Measurements from ENCODE around the gene YWHAG. TPM values are rescaled to one million over a fixed set of nuclear protein-coding genes. Genes with fewer than 3 reads are reported as not detected.
A peak's percentile ranks its signal among the peaks of the same experiment; 100 is the strongest.

Gene YWHAG
- total RNA-seq, 2 experiments from 2014 or later, result 68.0 to 75.1 TPM

GRCh38 chr7:76354981-76355730, 3.6 kb downstream of the YWHAG start:
- DNase-seq, result no peak
- Mint-ChIP-seq H3K9me3 (no peaks in the 10 kb centered on the region), H3K27ac (no peak overlapping the region), H3K36me3 (ENCODE audit: low read depth) (peaks cover 48% of the 10 kb centered on the region), H3K4me1 (peaks cover 59% of the 10 kb centered on the region), H3K4me3 (no peak overlapping the region), H3K27me3 (no peaks in the 10 kb centered on the region)
- CTCF ChIA-PET, result interaction anchor here (0.7 kb wide), 1 partner anchor 14 kb away, joined by 5 read pairs; no protein-coding TSS in a partner anchor
- POLR2A ChIA-PET, result interaction anchor here (0.5 kb wide), 1 partner anchor 14 kb away, joined by 3 read pairs; no protein-coding TSS in a partner anchor

- no peaks in the 10 kb centered on the region for H3K9me3 Mint-ChIP-seq
- no peak overlapping the region for H3K27ac Mint-ChIP-seq
- ChIA-PET POLR2A (no interaction called here), CTCF (interaction anchor here (0.7 kb wide), 1 partner anchor 13 kb away, joined by 5 read pairs; no protein-coding TSS in a partner anchor)
- no peaks in the 10 kb centered on the region for H3K27me3 Mint-ChIP-seq
- H3K4me3 Mint-ChIP-seq, result no peak overlapping the region
- no peak for DNase-seq
- peaks cover 52% of the 10 kb centered on the region for H3K36me3 Mint-ChIP-seq (ENCODE audit: low read depth)
- H3K4me1 Mint-ChIP-seq, result peaks cover 58% of the 10 kb centered on the region
These were observed 4.3 kb downstream of the YWHAG start for GRCh38 chr7:76354516-76354915.

- Mint-ChIP-seq H3K27me3 (no peaks in the 10 kb centered on the region), H3K36me3 (ENCODE audit: low read depth) (peaks cover 55% of the 10 kb centered on the region), H3K4me1 (peaks cover 60% of the 10 kb centered on the region), H3K4me3 (no peak overlapping the region), H3K27ac (no peak overlapping the region), H3K9me3 (no peaks in the 10 kb centered on the region)
- ChIA-PET CTCF (interaction anchor here (0.5 to 1.3 kb wide), 3 partner anchors 18 to 231 kb away, joined by 3 to 5 read pairs (median 4); no protein-coding TSS in a partner anchor), POLR2A (no interaction called here)
- no peak for DNase-seq
These were observed 5.0 kb downstream of the YWHAG start for GRCh38 chr7:76353744-76354143.

- ChIA-PET POLR2A (no interaction called here), CTCF (interaction anchor here (0.6 to 2.8 kb wide), 5 partner anchors 7 to 72 kb away, joined by 3 to 10 read pairs (median 3); partner anchors contain the start of genes YWHAG and ZP3)
- no peak for DNase-seq
- Mint-ChIP-seq H3K4me1 (peaks cover 63% of the 10 kb centered on the region), H3K4me3 (no peak overlapping the region), H3K36me3 (ENCODE audit: low read depth) (peaks cover 57% of the 10 kb centered on the region), H3K27ac (no peak overlapping the region), H3K9me3 (no peaks in the 10 kb centered on the region), H3K27me3 (no peaks in the 10 kb centered on the region)
These were observed 6.6 kb downstream of the YWHAG start for GRCh38 chr7:76352193-76352592.

GRCh38 chr7:76351372-76351771, 7.4 kb downstream of the YWHAG start:
- peaks cover 64% of the 10 kb centered on the region for H3K4me1 Mint-ChIP-seq
- H3K4me3 Mint-ChIP-seq, result no peak overlapping the region
- no peak for DNase-seq
- CTCF ChIA-PET, result interaction anchor here (1.9 to 2.8 kb wide), 2 partner anchors 8 to 13 kb away, joined by 4 to 10 read pairs; partner anchors contain the start of gene YWHAG
- no peaks in the 10 kb centered on the region for H3K9me3 Mint-ChIP-seq
- H3K27ac Mint-ChIP-seq, result no peak overlapping the region
- H3K27me3 Mint-ChIP-seq, result no peaks in the 10 kb centered on the region
- H3K36me3 Mint-ChIP-seq (ENCODE audit: low read depth), result peaks cover 60% of the 10 kb centered on the region
- POLR2A ChIA-PET, result interaction anchor here (0.6 kb wide), 1 partner anchor 31 kb away, joined by 7 read pairs; no protein-coding TSS in a partner anchor

- no peaks in the 10 kb centered on the region for H3K9me3 Mint-ChIP-seq
- H3K4me3 Mint-ChIP-seq, result no peak overlapping the region
- peaks cover 57% of the 10 kb centered on the region for H3K36me3 Mint-ChIP-seq (ENCODE audit: low read depth)
- no peaks in the 10 kb centered on the region for H3K27me3 Mint-ChIP-seq
- DNase-seq, result no peak
- peaks cover 56% of the 10 kb centered on the region for H3K4me1 Mint-ChIP-seq
- H3K27ac Mint-ChIP-seq, result peak overlapping the region; percentile 60
- CTCF ChIA-PET, result interaction anchor here (2.8 kb wide), 1 partner anchor 10 kb away, joined by 10 read pairs; the partner anchor contains the start of gene YWHAG
- POLR2A ChIA-PET, result no interaction called here
These were observed 9.4 kb downstream of the YWHAG start for GRCh38 chr7:76349313-76349885.

- Mint-ChIP-seq H3K4me3 (no peak overlapping the region), H3K36me3 (ENCODE audit: low read depth) (peaks cover 67% of the 10 kb centered on the region), H3K27me3 (no peaks in the 10 kb centered on the region), H3K4me1 (peaks cover 63% of the 10 kb centered on the region), H3K9me3 (no peaks in the 10 kb centered on the region), H3K27ac (peak overlapping the region; percentile 61)
- CTCF ChIA-PET, result interaction anchor here (0.8 to 1.1 kb wide), 2 partner anchors 12 to 1774 kb away, joined by 3 to 4 read pairs; no protein-coding TSS in a partner anchor
- POLR2A ChIA-PET, result no interaction called here
- no peak for DNase-seq
These were observed 11.1 kb downstream of the YWHAG start for GRCh38 chr7:76347710-76348109.

GRCh38 chr7:76346778-76347177, 12.0 kb downstream of the YWHAG start:
- Mint-ChIP-seq H3K4me1 (peaks cover 64% of the 10 kb centered on the region), H3K9me3 (no peaks in the 10 kb centered on the region), H3K36me3 (ENCODE audit: low read depth) (peaks cover 72% of the 10 kb centered on the region), H3K27ac (peak overlapping the region; percentile 81), H3K27me3 (no peaks in the 10 kb centered on the region), H3K4me3 (no peak overlapping the region)
- POLR2A ChIA-PET, result no interaction called here
- DNase-seq, result no peak
- CTCF ChIA-PET, result no interaction called here

- DNase-seq, result no peak
- Mint-ChIP-seq H3K36me3 (ENCODE audit: low read depth) (peaks cover 71% of the 10 kb centered on the region), H3K27ac (peak overlapping the region; percentile 58), H3K27me3 (no peaks in the 10 kb centered on the region), H3K9me3 (no peaks in the 10 kb centered on the region), H3K4me1 (peaks cover 67% of the 10 kb centered on the region), H3K4me3 (no peak overlapping the region)
- CTCF ChIA-PET, result interaction anchor here (0.6 kb wide), 1 partner anchor 14 kb away, joined by 3 read pairs; no protein-coding TSS in a partner anchor
- POLR2A ChIA-PET, result no interaction called here
These were observed 12.7 kb downstream of the YWHAG start for GRCh38 chr7:76346097-76346496.

- Mint-ChIP-seq H3K36me3 (ENCODE audit: low read depth) (peaks cover 70% of the 10 kb centered on the region), H3K4me3 (no peak overlapping the region), H3K9me3 (no peaks in the 10 kb centered on the region), H3K27ac (no peak overlapping the region), H3K4me1 (peaks cover 59% of the 10 kb centered on the region), H3K27me3 (no peaks in the 10 kb centered on the region)
- ChIA-PET POLR2A (no interaction called here), CTCF (interaction anchor here (0.7 to 1.3 kb wide), 2 partner anchors 13 to 992 kb away, joined by 3 read pairs; no protein-coding TSS in a partner anchor)
- no peak for DNase-seq
These were observed 14.9 kb downstream of the YWHAG start for GRCh38 chr7:76343931-76344321.

- DNase-seq, result no peak
- Mint-ChIP-seq H3K27ac (no peak overlapping the region), H3K4me1 (peaks cover 61% of the 10 kb centered on the region), H3K4me3 (no peak overlapping the region), H3K36me3 (ENCODE audit: low read depth) (peaks cover 71% of the 10 kb centered on the region), H3K9me3 (no peaks in the 10 kb centered on the region), H3K27me3 (no peaks in the 10 kb centered on the region)
- ChIA-PET POLR2A (no interaction called here), CTCF (interaction anchor here (0.7 to 1.3 kb wide), 2 partner anchors 12 to 993 kb away, joined by 3 read pairs; no protein-coding TSS in a partner anchor)
These were observed 15.4 kb downstream of the YWHAG start for GRCh38 chr7:76343294-76343930.

GRCh38 chr7:76342222-76342621, 16.6 kb downstream of the YWHAG start:
- Mint-ChIP-seq H3K4me3 (no peak overlapping the region), H3K9me3 (no peaks in the 10 kb centered on the region), H3K36me3 (ENCODE audit: low read depth) (peaks cover 65% of the 10 kb centered on the region), H3K27ac (no peak overlapping the region), H3K4me1 (peaks cover 57% of the 10 kb centered on the region), H3K27me3 (no peaks in the 10 kb centered on the region)
- DNase-seq, result no peak
- ChIA-PET CTCF (interaction anchor here (1.5 kb wide), 1 partner anchor 28 kb away, joined by 5 read pairs; no protein-coding TSS in a partner anchor), POLR2A (no interaction called here)

All from activated CD4-positive, alpha-beta T cell treated with anti-CD3 and anti-CD28 coated beads, Interleukin-2, amount 10 ng/mL, durations not matched to agents 7 days and 5 days (primary cell).